RWPE1 (cell line): Measurements from ENCODE around the gene ASB15.

ENCODE experiments used
- CTCF ChIA-PET: fragments of 350-600 bp; sonication (Branson Sonifier 250); formaldehyde crosslinking; extraction: SDS; loops from one replicate; lab custom pipeline; 2021; lab: Yijun Ruan, JAX
- POLR2A ChIA-PET: fragments of 400-600 bp; formaldehyde crosslinking; extraction: SDS; loops from one replicate; lab custom pipeline; 2020; ENCODE audit warnings: antibody characterized with exemption; ENCODE audit not compliant: low non-redundant PET; lab: Yijun Ruan, JAX
- DNase-seq: peaks from one replicate; pipeline ENCODE4 v3.0.0; 2012; ENCODE audit warnings: low spot score
- H3K27ac ChIP-seq: fragments of 450-650 bp; 2 replicates; pipeline ENCODE4 v1.5.1; 2017
- TF ChIP-seq, protein P1 (sequence below): fragments of 450-650 bp; conservative IDR thresholded peaks from 2 replicates; pipeline ENCODE4 v1.5.1; 2017; ENCODE audit warnings: low read depth, mild to moderate bottlenecking

Gene ASB15

DNA sequence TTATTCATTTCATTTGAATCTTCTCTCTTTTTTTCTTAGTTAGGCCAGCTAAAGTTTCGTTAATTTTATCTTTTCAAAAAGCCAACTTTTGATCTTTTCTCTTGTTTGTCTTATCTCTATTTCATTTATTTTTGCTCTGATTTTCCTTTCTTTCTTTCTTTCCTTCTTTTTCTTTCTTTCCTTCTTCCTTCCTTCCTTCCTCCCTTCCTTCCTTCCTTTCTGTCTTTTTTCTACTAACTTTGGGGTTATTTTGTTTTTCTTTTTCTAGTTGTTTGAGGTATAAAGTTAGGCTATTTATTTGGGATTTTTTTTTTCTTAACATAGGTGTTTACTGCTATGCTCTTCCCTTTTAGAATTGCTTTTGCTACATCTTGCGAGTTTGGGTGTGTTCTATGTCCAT lies 13.2 kb upstream of the ASB15 start:
- TF ChIP-seq, protein P1, sequence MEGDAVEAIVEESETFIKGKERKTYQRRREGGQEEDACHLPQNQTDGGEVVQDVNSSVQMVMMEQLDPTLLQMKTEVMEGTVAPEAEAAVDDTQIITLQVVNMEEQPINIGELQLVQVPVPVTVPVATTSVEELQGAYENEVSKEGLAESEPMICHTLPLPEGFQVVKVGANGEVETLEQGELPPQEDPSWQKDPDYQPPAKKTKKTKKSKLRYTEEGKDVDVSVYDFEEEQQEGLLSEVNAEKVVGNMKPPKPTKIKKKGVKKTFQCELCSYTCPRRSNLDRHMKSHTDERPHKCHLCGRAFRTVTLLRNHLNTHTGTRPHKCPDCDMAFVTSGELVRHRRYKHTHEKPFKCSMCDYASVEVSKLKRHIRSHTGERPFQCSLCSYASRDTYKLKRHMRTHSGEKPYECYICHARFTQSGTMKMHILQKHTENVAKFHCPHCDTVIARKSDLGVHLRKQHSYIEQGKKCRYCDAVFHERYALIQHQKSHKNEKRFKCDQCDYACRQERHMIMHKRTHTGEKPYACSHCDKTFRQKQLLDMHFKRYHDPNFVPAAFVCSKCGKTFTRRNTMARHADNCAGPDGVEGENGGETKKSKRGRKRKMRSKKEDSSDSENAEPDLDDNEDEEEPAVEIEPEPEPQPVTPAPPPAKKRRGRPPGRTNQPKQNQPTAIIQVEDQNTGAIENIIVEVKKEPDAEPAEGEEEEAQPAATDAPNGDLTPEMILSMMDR: no peak
- POLR2A ChIA-PET: no interaction called here
- no peak for DNase-seq
- H3K27ac ChIP-seq: no peak overlapping the region
- CTCF ChIA-PET: no interaction called here

DNA sequence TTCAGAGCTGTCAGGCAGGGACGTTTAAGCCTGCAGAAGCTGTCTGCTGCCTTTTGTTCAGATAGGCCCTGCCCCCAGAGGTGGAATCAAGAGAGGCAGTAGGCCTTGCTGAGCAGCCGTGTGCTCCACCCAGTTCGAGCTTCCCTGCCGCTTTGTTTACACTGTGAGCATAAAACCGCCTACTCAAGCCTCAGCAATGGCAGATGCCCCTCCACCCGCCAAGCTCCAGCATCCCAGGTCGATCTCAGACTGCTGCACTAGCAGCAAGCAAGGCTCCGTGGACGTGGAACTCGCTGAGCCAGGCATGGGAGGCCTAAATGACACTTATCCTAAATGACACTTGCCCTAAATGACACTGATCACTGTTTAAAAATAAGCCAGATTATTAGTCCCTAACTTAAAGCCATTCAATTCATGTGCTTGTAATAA lies 6.8 kb upstream of the ASB15 start:
- CTCF ChIA-PET: interaction anchor here (0.7 kb wide), 1 partner anchor 11 kb away, joined by 4 read pairs; no protein-coding TSS in a partner anchor
- POLR2A ChIA-PET: no interaction called here
- H3K27ac ChIP-seq: no peak overlapping the region
- DNase-seq: no peak
- TF ChIP-seq, protein P1: no peak

DNA sequence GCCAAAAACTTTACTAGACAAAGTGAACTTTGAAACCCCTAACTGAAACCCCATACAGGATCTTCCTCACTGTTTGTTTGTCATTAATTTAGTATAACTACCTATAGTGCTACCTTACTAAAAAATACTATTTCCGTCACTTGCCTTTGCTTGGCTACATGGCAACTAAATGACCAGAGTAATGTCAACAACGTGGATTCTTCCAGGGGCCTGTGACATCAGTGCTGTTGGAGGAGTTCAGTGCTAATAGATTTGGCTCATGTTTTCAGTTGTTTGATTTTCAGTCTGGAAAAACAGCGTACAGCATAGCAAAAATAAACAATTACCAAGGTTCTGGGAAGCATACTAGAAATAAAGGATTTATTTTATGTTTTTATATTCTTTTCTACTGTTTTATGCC lies 3.0 kb upstream of the ASB15 start:
- H3K27ac ChIP-seq: no peak overlapping the region
- TF ChIP-seq, protein P1: no peak
- no peak for DNase-seq
- POLR2A ChIA-PET: no interaction called here
- CTCF ChIA-PET: no interaction called here

DNA sequence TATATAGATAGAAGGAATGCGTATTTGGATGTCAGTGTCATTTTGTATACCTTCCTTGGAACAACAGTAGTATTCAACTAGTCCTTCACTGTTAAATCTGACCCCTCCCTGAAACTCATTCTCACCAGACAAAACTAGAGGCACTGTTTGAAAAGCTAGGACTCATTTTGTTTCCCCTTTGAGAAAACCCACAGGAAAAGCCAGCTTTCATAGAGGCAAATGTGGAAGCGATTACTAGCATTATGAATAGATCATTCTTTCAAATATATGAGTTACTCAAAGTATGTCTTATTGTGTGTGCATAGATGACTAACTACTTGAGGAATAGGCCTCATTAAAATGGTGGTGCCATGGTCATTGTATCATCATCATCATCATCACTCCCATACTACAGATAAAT lies 1.9 kb upstream of the ASB15 start:
- TF ChIP-seq, protein P1: no peak
- no peak for DNase-seq
- H3K27ac ChIP-seq: no peak overlapping the region
- ChIA-PET CTCF (no interaction called here), POLR2A (no interaction called here)

DNA sequence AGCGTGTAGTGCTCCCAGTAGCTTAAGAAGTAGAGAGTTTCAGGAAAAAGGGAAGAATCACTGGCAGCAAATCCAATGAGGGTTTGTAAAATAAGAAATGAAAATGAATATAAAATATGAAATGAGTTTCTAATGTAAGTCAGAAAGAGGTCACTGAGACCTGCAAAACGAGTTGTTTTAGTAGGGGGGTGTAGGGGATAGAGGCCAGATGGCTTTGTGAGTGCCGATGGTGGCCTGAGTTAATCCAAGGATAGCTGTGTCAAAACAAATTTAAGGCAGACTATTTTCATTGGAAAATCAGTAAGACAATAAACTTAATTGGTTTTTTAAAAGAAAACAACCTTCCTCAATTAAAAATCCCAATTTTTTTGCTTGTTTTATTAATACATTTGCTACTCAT lies 745 bp upstream of the ASB15 start:
- no peak for DNase-seq
- CTCF ChIA-PET: no interaction called here
- TF ChIP-seq, protein P1: no peak
- POLR2A ChIA-PET: no interaction called here
- no peak overlapping the region for H3K27ac ChIP-seq

DNA sequence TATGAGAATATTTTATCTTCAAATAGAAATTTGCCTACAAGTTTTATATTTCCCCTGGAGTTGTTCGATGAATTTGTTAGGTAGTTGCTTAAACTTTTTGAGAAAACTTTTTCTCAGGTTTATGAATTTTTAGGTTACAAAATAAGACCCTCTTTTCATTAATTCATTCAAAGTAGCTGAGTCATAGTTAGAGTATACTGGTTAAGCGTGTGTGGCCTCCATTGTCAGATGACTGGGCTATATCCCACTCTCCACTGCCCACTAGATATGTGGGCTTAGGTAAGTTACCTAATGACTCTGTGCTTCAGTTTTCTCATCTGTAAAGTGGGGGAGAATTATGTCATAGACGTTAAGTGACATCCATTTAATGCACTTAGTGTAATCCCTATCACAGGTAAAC lies 1.0 kb downstream of the ASB15 start:
- POLR2A ChIA-PET: no interaction called here
- H3K27ac ChIP-seq: no peak overlapping the region
- TF ChIP-seq, protein P1: no peak
- no peak for DNase-seq
- CTCF ChIA-PET: interaction anchor here (1.1 kb wide), 1 partner anchor 22 kb away, joined by 3 read pairs; no protein-coding TSS in a partner anchor
